ENCODE results near the gene DPF1. TPM values are rescaled to one million over a fixed set of nuclear protein-coding genes. Genes with fewer than 3 reads are reported as not detected.

Gene DPF1
- total and polyA plus RNA-seq, 4 donors: not detected

DNA sequence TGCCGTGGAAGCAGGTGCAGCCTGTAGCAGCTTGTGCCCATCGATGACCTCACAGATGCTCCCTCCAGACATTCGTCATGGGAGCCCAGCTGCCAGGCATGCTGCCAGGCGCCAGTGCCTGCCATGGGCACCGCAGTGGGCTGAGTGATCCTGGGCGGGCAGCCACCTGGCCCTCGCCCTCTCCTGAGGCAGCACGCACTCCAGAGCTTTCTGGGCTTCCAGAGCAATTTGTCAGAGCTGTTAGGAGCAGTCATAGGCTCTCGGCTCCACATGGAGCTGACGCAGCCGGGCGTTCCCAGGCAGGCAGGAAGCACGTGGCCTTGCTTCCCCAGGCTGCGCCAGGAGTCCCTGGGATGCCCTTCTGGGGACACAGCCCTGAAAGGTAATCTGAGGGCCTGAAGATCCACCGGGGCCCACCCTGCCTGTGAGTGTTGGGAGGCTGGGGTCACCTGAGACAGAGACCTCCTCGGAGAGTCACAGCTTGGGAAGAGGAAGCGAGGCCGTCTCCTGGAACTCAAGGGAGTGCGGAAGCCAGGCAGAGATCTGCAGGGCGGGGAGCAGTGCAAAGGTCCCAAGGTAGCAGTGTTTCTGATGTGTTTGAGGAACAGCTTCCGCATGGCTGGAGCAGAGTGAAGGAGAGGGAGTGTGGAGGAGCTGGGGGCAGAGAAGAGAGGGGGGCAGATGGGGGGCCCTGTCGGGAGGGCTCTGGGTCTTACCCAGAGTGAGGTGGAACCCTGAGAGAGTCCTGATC lies 50.6 kb downstream of the DPF1 start (continued):
- no peak for TF ChIP-seq JUND (IDR thresholded peaks at IDR 0.05)

DNA sequence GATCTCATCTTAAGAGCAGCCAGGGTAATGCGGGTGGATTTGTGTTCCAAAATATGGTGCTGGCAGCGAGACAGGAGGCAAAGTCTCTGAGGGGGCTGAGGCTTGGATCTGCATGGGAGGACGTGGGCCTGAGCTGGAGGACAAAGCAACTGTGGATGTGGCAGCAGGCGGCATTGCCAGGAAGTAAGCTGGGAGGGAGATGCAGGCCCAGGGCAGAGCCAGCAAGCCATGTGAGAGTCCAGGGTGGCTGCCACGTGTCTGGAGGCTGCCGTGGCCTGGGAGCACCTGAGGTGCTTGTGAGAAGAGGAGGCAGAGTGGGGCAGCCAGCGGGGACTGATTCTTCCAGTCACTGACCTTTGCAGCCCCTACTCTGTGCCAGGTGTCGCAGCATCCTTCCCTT lies 52.0 kb downstream of the DPF1 start:
- 97% methylated on average over 8 of the region's 8 CpGs for WGBS
- TF ChIP-seq ATF3 (IDR thresholded peaks at IDR 0.05): no peak
- no peak for TF ChIP-seq FOXA1 (IDR thresholded peaks at IDR 0.05)
- no peak for TF ChIP-seq RAD21 (IDR thresholded peaks at IDR 0.05)
- Histone ChIP-seq H3K27me3 (ENCODE audit: control insufficient read depth in 4 of 4, insufficient read depth in 4 of 4, low read length in 3 of 4) (no peaks in the 10 kb centered on the region), H3K4me3 (ENCODE audit: low read depth in 1 of 3, low read length in 3 of 3) (no peak overlapping the region), H3K9me3 (ENCODE audit: control insufficient read depth in 4 of 4, low read length in 3 of 4) (no peaks in the 10 kb centered on the region), H3K27ac (ENCODE audit: low read depth in 1 of 2, low read length in 2 of 2) (no peak overlapping the region), H3K36me3 (ENCODE audit: control insufficient read depth in 4 of 4, insufficient read depth in 3 of 4, low read depth in 1 of 4, low read length in 3 of 4) (peaks cover 0 to 8% (median 2%) of the 10 kb centered on the region in 4 donors), H3K4me1 (ENCODE audit: control insufficient read depth in 4 of 4, insufficient read depth in 4 of 4, low read length in 3 of 4) (no peaks in the 10 kb centered on the region), H3K9ac (ENCODE audit: low read depth in 1 of 2, low read length in 2 of 2) (no peak overlapping the region)
- DNase-seq (ENCODE audit: low spot score): no peak

- peaks cover 0 to 18% (median 6%) of the 10 kb centered on the region in 4 donors for H3K36me3 ChIP-seq (ENCODE audit: control insufficient read depth in 4 of 4, insufficient read depth in 3 of 4, low read depth in 1 of 4, low read length in 3 of 4)
- no peaks in the 10 kb centered on the region for H3K9me3 ChIP-seq (ENCODE audit: control insufficient read depth in 4 of 4, low read length in 3 of 4)
- no peaks in the 10 kb centered on the region for H3K4me1 ChIP-seq (ENCODE audit: control insufficient read depth in 4 of 4, insufficient read depth in 4 of 4, low read length in 3 of 4)
- TF ChIP-seq FOXA1 (IDR thresholded peaks at IDR 0.05) (no peak), CTCF (IDR thresholded peaks at IDR 0.05; ENCODE audit: low read depth, low read length, missing input control) (no peak), MAX (IDR thresholded peaks at IDR 0.05) (no peak), HNF4G (IDR thresholded peaks at IDR 0.05) (no peak), REST (IDR thresholded peaks at IDR 0.05) (no peak), GABPA (IDR thresholded peaks at IDR 0.05 in 1 of 2, conservative IDR thresholded peaks at IDR 0.05 in 1 of 2) (no peak), NR2F2 (IDR thresholded peaks at IDR 0.05) (no peak), ZBTB33 (IDR thresholded peaks at IDR 0.05) (no peak), EGR1 (IDR thresholded peaks at IDR 0.05; ENCODE audit: low read depth in 2 of 2) (no peak), ATF3 (IDR thresholded peaks at IDR 0.05) (no peak), RXRA (IDR thresholded peaks at IDR 0.05) (no peak), JUND (IDR thresholded peaks at IDR 0.05) (no peak)
- DNase-seq (ENCODE audit: low spot score): no peak
- H3K27ac ChIP-seq (ENCODE audit: low read depth in 1 of 2, low read length in 2 of 2): no peak overlapping the region
- no peaks in the 10 kb centered on the region for H3K27me3 ChIP-seq (ENCODE audit: control insufficient read depth in 4 of 4, insufficient read depth in 4 of 4, low read length in 3 of 4)
- no peak overlapping the region for H3K9ac ChIP-seq (ENCODE audit: low read depth in 1 of 2, low read length in 2 of 2)
- 96% methylated on average over 12 of the region's 12 CpGs for WGBS
- no peak overlapping the region for H3K4me3 ChIP-seq (ENCODE audit: low read depth in 1 of 3, low read length in 3 of 3)
Observed at GRCh38 chr19:38170334-38170733, 53.7 kb downstream of the DPF1 start.

Data from liver (tissue), 9 donors.